H7 (cell line): ENCODE data around the gene ADARB1. TPM values are rescaled to one million over a fixed set of nuclear protein-coding genes. Genes with fewer than 3 reads are reported as not detected.

ENCODE experiments used
- DNase-seq: peaks from one replicate; pipeline ENCODE4 v3.0.0; 2012
- H3K27me3 ChIP-seq: 2 replicates; pipeline ENCODE4 v1.6.0; 2011; ENCODE audit warnings: mild to moderate bottlenecking, low read length; ENCODE audit not compliant: control insufficient read depth, insufficient read depth
- H3K36me3 ChIP-seq: replicated peaks from 2 replicates; pipeline ENCODE4 v1.5.1; 2011; ENCODE audit warnings: low read length; ENCODE audit not compliant: control insufficient read depth, insufficient read depth
- H3K4me3 ChIP-seq: 2 replicates; pipeline ENCODE4 v1.5.1; 2011; ENCODE audit warnings: low read depth, mild to moderate bottlenecking, control low read depth, low read length, moderate library complexity; ENCODE audit not compliant: insufficient read depth
- total RNA-seq: library from RNA; depleted of rRNA; stranded (reverse); fragments of >200 nt; shearing (Covaris generic); gene quantifications from 2 replicates; pipeline ENCODE4 v1.2.3, GENCODE V29; 2014

ADARB1 gene
- total RNA-seq, 1 experiment from 2014 or later = 5.5 TPM

- Histone ChIP-seq H3K36me3 (no peaks in the 10 kb centered on the region), H3K27me3 (peaks cover 12% of the 10 kb centered on the region), H3K4me3 (peak overlapping the region; percentile 79)
- DNase-seq = peak; percentile 88
Measured at GRCh38 chr21:45073301-45074047, 906 bp upstream of the ADARB1 start.

GRCh38 chr21:45074818-45075595 lies 627 bp downstream of the ADARB1 start:
- DNase-seq = peak; percentile 87
- no peaks in the 10 kb centered on the region for H3K36me3 ChIP-seq
- H3K4me3 ChIP-seq = peak overlapping the region; percentile 68
- H3K27me3 ChIP-seq = peaks cover 12% of the 10 kb centered on the region

GRCh38 chr21:45075596-45076244 lies 1.3 kb downstream of the ADARB1 start:
- no peaks in the 10 kb centered on the region for H3K36me3 ChIP-seq
- no peak for DNase-seq
- H3K27me3 ChIP-seq = peaks cover 12% of the 10 kb centered on the region

GRCh38 chr21:45076245-45076711 lies 1.9 kb downstream of the ADARB1 start:
- DNase-seq = no peak
- H3K27me3 ChIP-seq = peaks cover 12% of the 10 kb centered on the region
- H3K36me3 ChIP-seq = no peaks in the 10 kb centered on the region
- no peak overlapping the region for H3K4me3 ChIP-seq

More at GRCh38 chr21:45075596-45076244, 1.3 kb downstream of the ADARB1 start:
- peak overlapping the region; percentile 68 for H3K4me3 ChIP-seq

- no peak overlapping the region for H3K4me3 ChIP-seq
- DNase-seq = no peak
- H3K27me3 ChIP-seq = peaks cover 12% of the 10 kb centered on the region
- no peaks in the 10 kb centered on the region for H3K36me3 ChIP-seq
Measured at GRCh38 chr21:45078371-45078770, 4.0 kb downstream of the ADARB1 start.

- H3K27me3 ChIP-seq = peaks cover 12% of the 10 kb centered on the region
- H3K4me3 ChIP-seq = no peak overlapping the region
- H3K36me3 ChIP-seq = no peaks in the 10 kb centered on the region
- no peak for DNase-seq
Measured at GRCh38 chr21:45078877-45079281, 4.5 kb downstream of the ADARB1 start.

- H3K27me3 ChIP-seq = peaks cover 12% of the 10 kb centered on the region
- no peak for DNase-seq
- H3K36me3 ChIP-seq = no peaks in the 10 kb centered on the region
- H3K4me3 ChIP-seq = no peak overlapping the region
Measured at GRCh38 chr21:45079351-45079750, 5.0 kb downstream of the ADARB1 start.

- peaks cover 8% of the 10 kb centered on the region for H3K27me3 ChIP-seq
- H3K4me3 ChIP-seq = no peak overlapping the region
- no peaks in the 10 kb centered on the region for H3K36me3 ChIP-seq
- no peak for DNase-seq
Measured at GRCh38 chr21:45080232-45080631, 5.9 kb downstream of the ADARB1 start.

GRCh38 chr21:45080639-45081414 lies 6.4 kb downstream of the ADARB1 start:
- no peak for DNase-seq
- Histone ChIP-seq H3K36me3 (no peaks in the 10 kb centered on the region), H3K27me3 (peaks cover 3% of the 10 kb centered on the region; the same call in 1 of the 2 replicates), H3K4me3 (no peak overlapping the region)

- no peaks in the 10 kb centered on the region for H3K27me3 ChIP-seq
- no peak for DNase-seq
Measured at GRCh38 chr21:45081636-45082035, 7.3 kb downstream of the ADARB1 start.

GRCh38 chr21:45082736-45083135 lies 8.4 kb downstream of the ADARB1 start:
- DNase-seq = no peak
- H3K4me3 ChIP-seq = no peak overlapping the region
- no peaks in the 10 kb centered on the region for H3K36me3 ChIP-seq
- no peaks in the 10 kb centered on the region for H3K27me3 ChIP-seq

More at GRCh38 chr21:45081636-45082035, 7.3 kb downstream of the ADARB1 start:
- no peak overlapping the region for H3K4me3 ChIP-seq
- H3K36me3 ChIP-seq = no peaks in the 10 kb centered on the region

GRCh38 chr21:45084121-45084520 lies 9.7 kb downstream of the ADARB1 start:
- Histone ChIP-seq H3K36me3 (no peaks in the 10 kb centered on the region), H3K4me3 (no peak overlapping the region), H3K27me3 (no peaks in the 10 kb centered on the region)
- no peak for DNase-seq

- no peak overlapping the region for H3K4me3 ChIP-seq
- H3K36me3 ChIP-seq = no peaks in the 10 kb centered on the region
- DNase-seq = no peak
- no peaks in the 10 kb centered on the region for H3K27me3 ChIP-seq
Measured at GRCh38 chr21:45084881-45085536, 10.6 kb downstream of the ADARB1 start.
